Neural progenitor cell (in vitro differentiated cells): Measurements from ENCODE around the gene PHF24.

ENCODE experiments used
- EZH2phosphoT487 ChIP-seq: fragments of 200-600 bp; sonication (generic); IDR thresholded peaks from 2 replicates; pipeline ENCODE4 v1.6.1; 2017; ENCODE audit warnings: antibody characterized with exemption
- TF ChIP-seq, protein P1 (sequence below): fragments of 200-600 bp; sonication (generic); IDR thresholded peaks from 2 replicates; pipeline ENCODE4 v1.5.1; 2017; ENCODE audit warnings: antibody characterized with exemption, mild to moderate bottlenecking

DNA sequence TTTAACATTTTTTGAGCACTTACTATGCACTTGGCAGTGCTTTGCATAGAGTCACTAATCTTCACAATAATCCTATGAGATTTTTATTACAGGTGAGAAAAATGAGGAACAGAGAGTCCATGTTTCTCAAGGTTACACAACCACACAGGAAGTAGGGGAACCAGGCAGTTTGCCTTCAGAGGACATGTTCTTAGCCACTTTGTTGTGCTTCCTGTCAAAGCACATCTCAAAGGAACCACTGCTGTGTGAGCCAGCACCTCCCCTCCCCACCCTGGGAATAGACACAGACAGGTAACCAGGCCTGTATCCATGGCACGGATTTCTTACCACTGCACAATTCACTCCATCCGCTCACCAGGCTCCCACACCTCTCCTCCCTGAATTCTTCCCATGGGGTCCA is 25.1 kb downstream of the PHF24 start:
- TF ChIP-seq, protein P1, sequence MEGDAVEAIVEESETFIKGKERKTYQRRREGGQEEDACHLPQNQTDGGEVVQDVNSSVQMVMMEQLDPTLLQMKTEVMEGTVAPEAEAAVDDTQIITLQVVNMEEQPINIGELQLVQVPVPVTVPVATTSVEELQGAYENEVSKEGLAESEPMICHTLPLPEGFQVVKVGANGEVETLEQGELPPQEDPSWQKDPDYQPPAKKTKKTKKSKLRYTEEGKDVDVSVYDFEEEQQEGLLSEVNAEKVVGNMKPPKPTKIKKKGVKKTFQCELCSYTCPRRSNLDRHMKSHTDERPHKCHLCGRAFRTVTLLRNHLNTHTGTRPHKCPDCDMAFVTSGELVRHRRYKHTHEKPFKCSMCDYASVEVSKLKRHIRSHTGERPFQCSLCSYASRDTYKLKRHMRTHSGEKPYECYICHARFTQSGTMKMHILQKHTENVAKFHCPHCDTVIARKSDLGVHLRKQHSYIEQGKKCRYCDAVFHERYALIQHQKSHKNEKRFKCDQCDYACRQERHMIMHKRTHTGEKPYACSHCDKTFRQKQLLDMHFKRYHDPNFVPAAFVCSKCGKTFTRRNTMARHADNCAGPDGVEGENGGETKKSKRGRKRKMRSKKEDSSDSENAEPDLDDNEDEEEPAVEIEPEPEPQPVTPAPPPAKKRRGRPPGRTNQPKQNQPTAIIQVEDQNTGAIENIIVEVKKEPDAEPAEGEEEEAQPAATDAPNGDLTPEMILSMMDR = no peak
- TF ChIP-seq EZH2phosphoT487 = no peak
